ENCODE data around the gene MIAT. TPM values are rescaled to one million over a fixed set of nuclear protein-coding genes. Genes with fewer than 3 reads are reported as not detected.

MIAT gene
- total and polyA plus RNA-seq, 4 donors: 0.18 to 1.5 (median 0.73) TPM

DNA sequence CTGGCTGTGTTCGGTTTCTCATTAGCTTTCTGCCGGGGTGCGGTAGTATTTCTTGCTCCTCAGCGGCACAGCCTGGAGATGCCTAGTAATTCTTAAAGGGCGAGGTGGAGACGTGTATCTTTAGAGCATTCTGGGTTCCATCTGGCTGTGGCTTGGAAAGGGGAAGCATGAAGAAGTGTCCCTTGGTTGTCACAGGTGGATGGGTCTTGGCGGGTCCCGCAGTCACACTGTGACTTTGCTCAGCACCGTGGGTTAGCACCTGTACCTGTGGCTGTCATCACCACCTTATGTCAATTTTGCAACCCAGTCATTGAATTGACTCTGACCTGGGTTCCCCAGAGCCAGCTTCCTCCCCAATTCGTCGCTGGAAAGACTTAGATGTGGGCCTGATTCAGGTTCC, 57.6 kb downstream of the MIAT start:
- Histone ChIP-seq H3K36me3 (ENCODE audit: control insufficient read depth in 4 of 4, insufficient read depth in 3 of 4, low read depth in 1 of 4, low read length in 3 of 4) (peaks cover 0 to 6% (median 2%) of the 10 kb centered on the region in 4 donors), H3K27ac (ENCODE audit: low read depth in 1 of 2, low read length in 2 of 2) (no peak overlapping the region), H3K9ac (ENCODE audit: low read depth in 1 of 2, low read length in 2 of 2) (no peak overlapping the region), H3K9me3 (ENCODE audit: control insufficient read depth in 4 of 4, low read length in 3 of 4) (no peaks in the 10 kb centered on the region), H3K27me3 (ENCODE audit: control insufficient read depth in 4 of 4, insufficient read depth in 4 of 4, low read length in 3 of 4) (no peaks in the 10 kb centered on the region), H3K4me1 (ENCODE audit: control insufficient read depth in 4 of 4, insufficient read depth in 4 of 4, low read length in 3 of 4) (no peaks in the 10 kb centered on the region), H3K4me3 (ENCODE audit: low read depth in 1 of 3, low read length in 3 of 3) (no peak overlapping the region)
- WGBS: 92% methylated on average over 11 of the region's 11 CpGs
- TF ChIP-seq REST (IDR thresholded peaks at IDR 0.05) (no peak), GABPA (IDR thresholded peaks at IDR 0.05 in 1 of 2, conservative IDR thresholded peaks at IDR 0.05 in 1 of 2) (no peak), FOXA1 (IDR thresholded peaks at IDR 0.05) (no peak), EGR1 (IDR thresholded peaks at IDR 0.05; ENCODE audit: low read depth in 2 of 2) (no peak)
- DNase-seq (ENCODE audit: low spot score): no peak

- Histone ChIP-seq H3K27ac (ENCODE audit: low read depth in 1 of 2, low read length in 2 of 2) (no peak overlapping the region), H3K9me3 (ENCODE audit: control insufficient read depth in 4 of 4, low read length in 3 of 4) (no peaks in the 10 kb centered on the region), H3K27me3 (ENCODE audit: control insufficient read depth in 4 of 4, insufficient read depth in 4 of 4, low read length in 3 of 4) (no peaks in the 10 kb centered on the region), H3K4me3 (ENCODE audit: low read depth in 1 of 3, low read length in 3 of 3) (no peak overlapping the region), H3K9ac (ENCODE audit: low read depth in 1 of 2, low read length in 2 of 2) (no peak overlapping the region), H3K4me1 (ENCODE audit: control insufficient read depth in 4 of 4, insufficient read depth in 4 of 4, low read length in 3 of 4) (no peaks in the 10 kb centered on the region), H3K36me3 (ENCODE audit: control insufficient read depth in 4 of 4, insufficient read depth in 3 of 4, low read depth in 1 of 4, low read length in 3 of 4) (peaks cover 0 to 7% (median 2%) of the 10 kb centered on the region in 4 donors)
- TF ChIP-seq EGR1 (IDR thresholded peaks at IDR 0.05; ENCODE audit: low read depth in 2 of 2): no peak
- no peak for TF ChIP-seq HNF4G (IDR thresholded peaks at IDR 0.05)
- TF ChIP-seq, protein P1, sequence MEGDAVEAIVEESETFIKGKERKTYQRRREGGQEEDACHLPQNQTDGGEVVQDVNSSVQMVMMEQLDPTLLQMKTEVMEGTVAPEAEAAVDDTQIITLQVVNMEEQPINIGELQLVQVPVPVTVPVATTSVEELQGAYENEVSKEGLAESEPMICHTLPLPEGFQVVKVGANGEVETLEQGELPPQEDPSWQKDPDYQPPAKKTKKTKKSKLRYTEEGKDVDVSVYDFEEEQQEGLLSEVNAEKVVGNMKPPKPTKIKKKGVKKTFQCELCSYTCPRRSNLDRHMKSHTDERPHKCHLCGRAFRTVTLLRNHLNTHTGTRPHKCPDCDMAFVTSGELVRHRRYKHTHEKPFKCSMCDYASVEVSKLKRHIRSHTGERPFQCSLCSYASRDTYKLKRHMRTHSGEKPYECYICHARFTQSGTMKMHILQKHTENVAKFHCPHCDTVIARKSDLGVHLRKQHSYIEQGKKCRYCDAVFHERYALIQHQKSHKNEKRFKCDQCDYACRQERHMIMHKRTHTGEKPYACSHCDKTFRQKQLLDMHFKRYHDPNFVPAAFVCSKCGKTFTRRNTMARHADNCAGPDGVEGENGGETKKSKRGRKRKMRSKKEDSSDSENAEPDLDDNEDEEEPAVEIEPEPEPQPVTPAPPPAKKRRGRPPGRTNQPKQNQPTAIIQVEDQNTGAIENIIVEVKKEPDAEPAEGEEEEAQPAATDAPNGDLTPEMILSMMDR (IDR thresholded peaks at IDR 0.05; ENCODE audit: low read depth, low read length, missing input control): no peak
- TF ChIP-seq RXRA (IDR thresholded peaks at IDR 0.05): no peak
- TF ChIP-seq RAD21 (IDR thresholded peaks at IDR 0.05): no peak
- 95% methylated on average over 6 of the region's 6 CpGs for WGBS
- no peak for DNase-seq (ENCODE audit: low spot score)
These were observed 58.1 kb downstream of the MIAT start for GRCh38 chr22:26715392-26715936.

DNA sequence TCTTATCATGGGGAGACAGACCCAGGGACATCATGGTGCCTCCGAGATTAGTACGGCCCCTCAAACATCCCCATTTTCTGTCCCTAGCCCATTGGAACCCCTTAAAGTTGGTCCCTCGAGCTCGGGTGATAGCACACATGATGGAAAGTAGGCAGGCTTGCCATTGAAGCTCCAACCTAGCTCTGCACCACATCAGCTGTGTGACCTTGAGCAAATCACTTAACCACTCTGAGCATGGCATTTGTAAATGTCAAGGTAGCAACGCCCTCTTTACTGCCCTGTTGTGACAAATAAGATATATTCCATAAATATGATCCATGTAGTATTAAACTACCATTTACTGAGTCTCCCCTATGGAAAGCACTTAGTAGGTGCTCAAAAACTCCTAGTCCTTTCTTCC, 61.1 kb downstream of the MIAT start:
- peaks cover 0 to 13% (median 4%) of the 10 kb centered on the region in 4 donors for H3K36me3 ChIP-seq (ENCODE audit: control insufficient read depth in 4 of 4, insufficient read depth in 3 of 4, low read depth in 1 of 4, low read length in 3 of 4)
- no peak for TF ChIP-seq GABPA (IDR thresholded peaks at IDR 0.05 in 1 of 2, conservative IDR thresholded peaks at IDR 0.05 in 1 of 2)
- no peak for TF ChIP-seq FOXA2 (IDR thresholded peaks at IDR 0.05)
- TF ChIP-seq, protein P1 (IDR thresholded peaks at IDR 0.05; ENCODE audit: low read depth, low read length, missing input control): no peak
- no peak for TF ChIP-seq EGR1 (IDR thresholded peaks at IDR 0.05; ENCODE audit: low read depth in 2 of 2)
- no peak for TF ChIP-seq HNF4A (conservative IDR thresholded peaks at IDR 0.05)
- no peak for TF ChIP-seq JUND (IDR thresholded peaks at IDR 0.05)
- H3K9me3 ChIP-seq (ENCODE audit: control insufficient read depth in 4 of 4, low read length in 3 of 4): no peaks in the 10 kb centered on the region
- no peak overlapping the region for H3K4me3 ChIP-seq (ENCODE audit: low read depth in 1 of 3, low read length in 3 of 3)
- H3K9ac ChIP-seq (ENCODE audit: low read depth in 1 of 2, low read length in 2 of 2): no peak overlapping the region
- H3K27me3 ChIP-seq (ENCODE audit: control insufficient read depth in 4 of 4, insufficient read depth in 4 of 4, low read length in 3 of 4): no peaks in the 10 kb centered on the region
- WGBS: 96% methylated on average over 5 of the region's 5 CpGs
- H3K27ac ChIP-seq (ENCODE audit: low read depth in 1 of 2, low read length in 2 of 2): no peak overlapping the region
- H3K4me1 ChIP-seq (ENCODE audit: control insufficient read depth in 4 of 4, insufficient read depth in 4 of 4, low read length in 3 of 4): no peaks in the 10 kb centered on the region
- DNase-seq (ENCODE audit: low spot score): no peak
